AG04449 (cell line): ENCODE data around the gene CMIP.

Source experiments
- CTCF ChIA-PET: fragments of 350-600 bp; formaldehyde crosslinking; extraction: SDS; loops from one replicate; lab custom pipeline; 2021; ENCODE audit warnings: antibody characterized with exemption; lab: Yijun Ruan, JAX
- POLR2A ChIA-PET: fragments of 400-600, 350-600 bp; formaldehyde crosslinking; extraction: SDS; loops from one replicate; lab custom pipeline; 2020; ENCODE audit warnings: antibody characterized with exemption, inconsistent platforms; lab: Yijun Ruan, JAX
- DNase-seq: peaks from one replicate; pipeline ENCODE4 v3.0.0-alpha.2; 2010; ENCODE audit warnings: low read depth, low spot score
- H3K4me3 ChIP-seq: 2 replicates; pipeline ENCODE4 v1.5.1; 2011; ENCODE audit warnings: low read depth, mild to moderate bottlenecking, control low read depth, low read length
- TF ChIP-seq, protein P1 (sequence below): IDR thresholded peaks from one replicate; pipeline ENCODE4 v1.5.1; 2011; ENCODE audit warnings: mild to moderate bottlenecking, moderate library complexity, low read length, control low read depth, inconsistent platforms; ENCODE audit not compliant: insufficient read depth; ENCODE audit errors: missing control alignments

CMIP gene

DNA sequence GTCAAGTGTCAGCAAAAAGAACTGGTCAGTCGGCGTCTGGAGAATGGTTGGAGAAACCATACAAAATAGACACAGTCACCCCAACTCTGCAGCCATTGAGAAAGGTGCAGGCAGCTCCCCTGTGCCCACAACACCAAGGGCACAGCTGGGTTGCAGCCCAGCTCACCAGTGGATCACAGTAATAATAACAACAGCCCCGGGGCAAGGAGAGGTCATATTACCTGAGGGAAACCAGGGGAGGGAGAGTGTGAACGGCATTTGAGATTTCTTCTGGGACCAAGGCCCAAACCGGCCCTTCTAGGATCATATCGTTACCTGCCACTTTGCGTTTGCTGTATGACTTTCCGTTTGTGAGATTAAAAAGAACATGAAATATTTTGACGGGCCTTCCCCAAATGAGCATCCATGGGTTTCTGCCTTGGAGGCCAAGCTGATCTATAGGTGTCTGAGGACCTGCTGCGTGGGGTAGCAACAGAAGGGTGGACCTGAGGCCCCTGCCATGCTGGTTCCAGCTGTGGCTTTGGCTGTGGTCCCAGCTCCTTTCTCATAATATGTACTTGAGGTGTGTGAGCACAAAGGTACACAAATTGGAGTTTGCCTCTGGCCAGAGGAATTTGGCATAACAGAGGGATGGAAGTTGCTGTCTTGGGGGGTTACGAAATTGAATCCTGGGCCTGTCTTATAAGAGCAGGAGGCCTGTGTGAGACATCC, 154.6 kb downstream of the CMIP start:
- ChIA-PET CTCF (interaction anchor here (1.0 to 1.6 kb wide), 2 partner anchors 11 to 23 kb away, joined by 3 to 5 read pairs; no protein-coding TSS in a partner anchor), POLR2A (no interaction called here)
- no peak for DNase-seq
- H3K4me3 ChIP-seq, result no peak overlapping the region
- TF ChIP-seq, protein P1, sequence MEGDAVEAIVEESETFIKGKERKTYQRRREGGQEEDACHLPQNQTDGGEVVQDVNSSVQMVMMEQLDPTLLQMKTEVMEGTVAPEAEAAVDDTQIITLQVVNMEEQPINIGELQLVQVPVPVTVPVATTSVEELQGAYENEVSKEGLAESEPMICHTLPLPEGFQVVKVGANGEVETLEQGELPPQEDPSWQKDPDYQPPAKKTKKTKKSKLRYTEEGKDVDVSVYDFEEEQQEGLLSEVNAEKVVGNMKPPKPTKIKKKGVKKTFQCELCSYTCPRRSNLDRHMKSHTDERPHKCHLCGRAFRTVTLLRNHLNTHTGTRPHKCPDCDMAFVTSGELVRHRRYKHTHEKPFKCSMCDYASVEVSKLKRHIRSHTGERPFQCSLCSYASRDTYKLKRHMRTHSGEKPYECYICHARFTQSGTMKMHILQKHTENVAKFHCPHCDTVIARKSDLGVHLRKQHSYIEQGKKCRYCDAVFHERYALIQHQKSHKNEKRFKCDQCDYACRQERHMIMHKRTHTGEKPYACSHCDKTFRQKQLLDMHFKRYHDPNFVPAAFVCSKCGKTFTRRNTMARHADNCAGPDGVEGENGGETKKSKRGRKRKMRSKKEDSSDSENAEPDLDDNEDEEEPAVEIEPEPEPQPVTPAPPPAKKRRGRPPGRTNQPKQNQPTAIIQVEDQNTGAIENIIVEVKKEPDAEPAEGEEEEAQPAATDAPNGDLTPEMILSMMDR, result no peak

DNA sequence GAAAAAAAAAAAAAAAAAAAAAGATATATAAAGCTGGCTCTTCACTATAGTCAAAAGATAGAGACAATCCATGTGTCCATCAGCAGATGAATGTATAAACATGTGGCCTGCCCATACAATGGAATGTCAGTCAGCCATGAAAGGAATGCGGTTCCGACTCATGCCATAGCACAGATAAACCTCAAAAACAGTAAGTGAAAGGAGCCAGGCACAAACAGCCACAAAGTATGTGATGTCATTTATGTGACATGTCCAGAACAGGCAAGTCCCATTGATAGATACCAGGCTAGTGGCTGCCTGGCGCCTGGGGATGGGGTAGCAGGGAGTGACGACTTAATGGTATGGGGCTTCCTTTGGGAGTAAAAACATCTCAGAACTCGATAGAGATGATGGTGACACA, 155.7 kb downstream of the CMIP start:
- ChIA-PET CTCF (interaction anchor here (1.6 to 1.7 kb wide), 2 partner anchors 21 to 22 kb away, joined by 4 to 5 read pairs; no protein-coding TSS in a partner anchor), POLR2A (no interaction called here)
- DNase-seq, result no peak
- H3K4me3 ChIP-seq, result no peak overlapping the region
- TF ChIP-seq, protein P1, result no peak

DNA sequence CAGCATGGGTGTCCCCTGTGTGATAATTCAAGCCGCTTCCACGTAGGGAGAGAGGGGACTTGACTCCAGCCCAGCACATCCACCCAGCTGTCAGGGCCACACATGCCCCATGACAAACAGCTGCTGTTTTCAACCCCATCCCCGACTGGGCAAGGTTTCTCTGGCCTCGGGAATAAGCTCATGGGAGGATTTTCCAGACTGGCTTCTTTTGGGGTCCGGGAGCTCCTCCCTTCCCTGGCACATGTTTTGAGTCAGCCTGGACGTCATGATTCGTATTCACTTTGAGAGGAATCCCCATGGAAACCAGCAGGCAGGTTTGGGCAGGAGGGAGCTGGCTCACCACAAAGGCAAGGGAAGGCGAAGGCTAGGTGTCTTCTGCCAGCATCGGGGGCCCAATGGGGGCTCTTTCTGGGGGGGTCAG, 156.4 kb downstream of the CMIP start:
- DNase-seq, result no peak
- TF ChIP-seq, protein P1, result no peak
- POLR2A ChIA-PET, result no interaction called here
- CTCF ChIA-PET, result interaction anchor here (0.6 to 1.7 kb wide), 2 partner anchors 21 to 197 kb away, joined by 3 to 4 read pairs; no protein-coding TSS in a partner anchor
- H3K4me3 ChIP-seq, result no peak overlapping the region

DNA sequence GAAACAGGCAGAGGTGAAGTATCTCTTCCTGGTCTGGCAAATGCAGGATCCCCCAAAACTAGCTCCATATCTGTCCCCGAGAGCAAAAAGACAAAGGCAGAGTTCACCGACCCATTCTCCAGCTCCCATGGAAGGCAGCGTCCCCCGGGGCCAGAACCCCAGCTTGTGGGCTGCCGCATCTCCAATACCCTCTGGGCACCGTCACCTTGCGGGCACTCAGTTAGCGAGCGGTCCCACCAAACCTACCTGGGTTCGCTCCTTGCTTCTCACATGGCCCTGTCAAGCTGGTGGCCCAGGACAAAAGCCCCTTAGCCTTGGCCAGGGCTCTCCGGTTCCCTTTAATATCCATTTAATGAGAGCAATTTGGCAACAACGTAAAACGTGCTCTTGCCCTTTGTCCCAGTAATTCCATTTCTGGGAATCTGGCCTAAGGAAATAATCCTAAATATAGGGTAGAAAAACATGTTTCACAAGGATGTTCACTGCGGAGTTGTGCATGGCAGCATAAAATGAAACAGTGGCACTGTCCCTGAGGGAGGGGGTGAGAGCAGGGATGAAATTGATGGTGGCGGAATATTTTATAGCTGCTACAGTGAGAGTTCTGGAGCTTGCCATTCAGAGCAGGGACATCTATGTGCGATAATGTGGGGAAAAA, 157.1 kb downstream of the CMIP start:
- ChIA-PET CTCF (interaction anchor here (0.6 to 1.7 kb wide), 5 partner anchors 20 to 198 kb away, joined by 3 to 5 read pairs (median 3); no protein-coding TSS in a partner anchor), POLR2A (no interaction called here)
- H3K4me3 ChIP-seq, result no peak overlapping the region
- DNase-seq, result no peak
- TF ChIP-seq, protein P1, result no peak

DNA sequence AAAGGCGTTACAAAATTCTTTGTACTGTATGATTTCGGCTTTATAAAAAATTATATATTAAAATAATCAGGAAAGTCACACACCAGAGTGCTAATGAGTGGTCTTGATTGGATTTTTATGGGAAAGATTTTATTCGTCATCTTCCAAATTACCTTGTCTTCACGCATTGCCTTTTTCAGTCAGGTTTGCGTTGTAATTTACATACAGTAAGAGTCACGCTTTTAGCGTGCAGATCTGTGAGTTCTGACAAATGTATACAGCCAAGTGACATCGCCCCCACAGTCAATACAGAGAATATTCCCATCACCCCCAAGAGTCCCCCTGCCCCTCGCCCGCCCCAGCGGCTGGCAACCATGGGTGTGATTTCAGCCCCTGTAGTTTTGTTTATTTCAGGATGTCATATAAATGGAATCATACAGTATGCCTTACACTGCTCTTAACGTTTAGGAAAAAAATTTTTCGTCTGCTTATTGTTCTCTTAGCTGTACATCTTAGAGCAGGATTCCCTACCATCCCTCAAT, 157.7 kb downstream of the CMIP start:
- ChIA-PET CTCF (interaction anchor here (0.8 to 1.7 kb wide), 4 partner anchors 19 to 198 kb away, joined by 3 to 5 read pairs (median 4); no protein-coding TSS in a partner anchor), POLR2A (no interaction called here)
- DNase-seq, result no peak
- no peak overlapping the region for H3K4me3 ChIP-seq
- TF ChIP-seq, protein P1, result no peak

DNA sequence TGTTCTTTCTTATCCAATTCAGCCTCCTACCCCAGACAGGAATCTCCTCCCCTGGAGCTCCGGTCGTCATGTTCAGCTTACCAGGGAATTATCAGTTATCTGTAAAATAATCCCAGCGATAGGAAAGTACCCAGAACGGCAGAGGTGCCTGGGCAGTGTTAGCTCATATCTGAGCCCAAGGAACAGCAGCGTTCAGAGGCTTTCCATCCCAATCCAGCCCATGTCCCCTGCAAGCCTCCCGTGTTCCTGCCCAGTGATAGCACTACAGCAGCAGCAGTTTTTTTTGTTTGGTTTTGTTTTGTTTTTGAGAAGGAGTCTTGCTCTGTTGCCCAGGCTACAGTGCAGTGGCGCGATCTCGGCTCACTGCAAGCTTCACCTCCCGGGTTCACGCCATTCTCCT, 158.2 kb downstream of the CMIP start:
- no peak for DNase-seq
- POLR2A ChIA-PET, result no interaction called here
- TF ChIP-seq, protein P1, result no peak
- CTCF ChIA-PET, result interaction anchor here (1.1 to 1.2 kb wide), 2 partner anchors 20 to 199 kb away, joined by 3 to 5 read pairs; no protein-coding TSS in a partner anchor
- H3K4me3 ChIP-seq, result no peak overlapping the region
